MG63 (cell line): ENCODE data around the gene SLC5A9. TPM values are rescaled to one million over a fixed set of nuclear protein-coding genes. Genes with fewer than 3 reads are reported as not detected.
"Not testable (repeated sequence)": the region's sequence is repeated elsewhere in the genome, so short reads cannot be mapped to it uniquely, and the experiment has no call there.

Source experiments
- DNase-seq: peaks from one replicate; pipeline ENCODE4 v3.0.0-alpha.2; 2020
- H3K27me3 ChIP-seq: fragments of 250-450 bp; sonication (Bioruptor Pico); 2 replicates; pipeline ENCODE4 v1.5.1; 2020; ENCODE audit warnings: mild to moderate bottlenecking, moderate library complexity
- H3K36me3 ChIP-seq: fragments of 250-450 bp; sonication (Bioruptor Pico); 2 replicates; pipeline ENCODE4 v1.5.1; 2020; ENCODE audit warnings: mild to moderate bottlenecking, moderate library complexity
- H3K4me3 ChIP-seq: fragments of 250-450 bp; sonication (Bioruptor Pico); 2 replicates; pipeline ENCODE4 v1.5.1; 2020; ENCODE audit warnings: mild to moderate bottlenecking, moderate library complexity
- H3K9me3 ChIP-seq: fragments of 250-450 bp; sonication (Bioruptor Pico); 2 replicates; pipeline ENCODE4 v1.5.1; 2020; ENCODE audit warnings: mild to moderate bottlenecking, moderate library complexity
- total RNA-seq: library from RNA; depleted of rRNA; stranded (reverse); fragments of >200 nt; shearing (Covaris generic); gene quantifications from 2 replicates; pipeline ENCODE4 v1.2.3, GENCODE V29; 2014; ENCODE audit warnings: low replicate concordance; rRNA removed

The SLC5A9 gene
- total RNA-seq, 1 experiment from 2014 or later = not detected

- Histone ChIP-seq H3K4me3 (no peak overlapping the region), H3K9me3 (no peaks in the 10 kb centered on the region), H3K27me3 (no peaks in the 10 kb centered on the region), H3K36me3 (no peaks in the 10 kb centered on the region)
- no peak for DNase-seq
These were observed 35.6 kb downstream of the SLC5A9 start for GRCh38 chr1:48258106-48258505.

GRCh38 chr1:48261881-48262400, 39.4 kb downstream of the SLC5A9 start:
- no peak overlapping the region for H3K4me3 ChIP-seq
- no peaks in the 10 kb centered on the region for H3K9me3 ChIP-seq
- H3K36me3 ChIP-seq = no peaks in the 10 kb centered on the region
- no peaks in the 10 kb centered on the region for H3K27me3 ChIP-seq
- no peak for DNase-seq

GRCh38 chr1:48263041-48263440, 40.5 kb downstream of the SLC5A9 start:
- no peak for DNase-seq
- H3K9me3 ChIP-seq = no peaks in the 10 kb centered on the region
- no peak overlapping the region for H3K4me3 ChIP-seq
- no peaks in the 10 kb centered on the region for H3K27me3 ChIP-seq
- H3K36me3 ChIP-seq = no peaks in the 10 kb centered on the region

- Histone ChIP-seq H3K4me3 (no peak overlapping the region), H3K27me3 (no peaks in the 10 kb centered on the region), H3K36me3 (no peaks in the 10 kb centered on the region), H3K9me3 (no peaks in the 10 kb centered on the region)
- DNase-seq = no peak
These were observed 44.1 kb downstream of the SLC5A9 start for GRCh38 chr1:48266576-48266975.

GRCh38 chr1:48277437-48277836, 54.9 kb downstream of the SLC5A9 start:
- H3K27me3 ChIP-seq, H3K9me3 ChIP-seq, H3K4me3 ChIP-seq, DNase-seq, H3K36me3 ChIP-seq: not testable (repeated sequence)

GRCh38 chr1:48282329-48282728, 59.8 kb downstream of the SLC5A9 start:
- H3K4me3 ChIP-seq = not testable (repeated sequence)

GRCh38 chr1:48284696-48285420, 62.3 kb downstream of the SLC5A9 start:
- H3K9me3 ChIP-seq, DNase-seq, H3K27me3 ChIP-seq, H3K36me3 ChIP-seq, H3K4me3 ChIP-seq: not testable (repeated sequence)

More at GRCh38 chr1:48282329-48282728, 59.8 kb downstream of the SLC5A9 start:
- not testable (repeated sequence) for H3K27me3 ChIP-seq, DNase-seq, H3K36me3 ChIP-seq, H3K9me3 ChIP-seq

GRCh38 chr1:48285525-48285924, 63.0 kb downstream of the SLC5A9 start:
- no peaks in the 10 kb centered on the region for H3K27me3 ChIP-seq
- H3K4me3 ChIP-seq = no peak overlapping the region
- H3K9me3 ChIP-seq = no peaks in the 10 kb centered on the region
- H3K36me3 ChIP-seq = no peaks in the 10 kb centered on the region
- DNase-seq = no peak

GRCh38 chr1:48291421-48291820, 68.9 kb downstream of the SLC5A9 start:
- DNase-seq = no peak
- no peaks in the 10 kb centered on the region for H3K9me3 ChIP-seq
- no peaks in the 10 kb centered on the region for H3K36me3 ChIP-seq

GRCh38 chr1:48292706-48293105, 70.2 kb downstream of the SLC5A9 start:
- no peaks in the 10 kb centered on the region for H3K36me3 ChIP-seq
- no peak for DNase-seq
- no peaks in the 10 kb centered on the region for H3K27me3 ChIP-seq
- no peak overlapping the region for H3K4me3 ChIP-seq
- no peaks in the 10 kb centered on the region for H3K9me3 ChIP-seq

More at GRCh38 chr1:48291421-48291820, 68.9 kb downstream of the SLC5A9 start:
- no peaks in the 10 kb centered on the region for H3K27me3 ChIP-seq
- no peak overlapping the region for H3K4me3 ChIP-seq

GRCh38 chr1:48294094-48294493, 71.6 kb downstream of the SLC5A9 start:
- DNase-seq, H3K9me3 ChIP-seq, H3K36me3 ChIP-seq, H3K4me3 ChIP-seq, H3K27me3 ChIP-seq: not testable (repeated sequence)

GRCh38 chr1:48294656-48295055, 72.1 kb downstream of the SLC5A9 start:
- Histone ChIP-seq H3K36me3 (no peaks in the 10 kb centered on the region), H3K27me3 (no peaks in the 10 kb centered on the region), H3K4me3 (no peak overlapping the region), H3K9me3 (no peaks in the 10 kb centered on the region)
- no peak for DNase-seq

Other genes with a start within 250 kb of the SLC5A9 start
- gene TRABD2B, start 225.3 kb upstream of the SLC5A9 start, total RNA-seq = 0.72 and 1.7 TPM in 2 replicates
- gene SPATA6, start 249.5 kb downstream of the SLC5A9 start, total RNA-seq = 0.15 and 0.46 TPM in 2 replicates